GM12872 (cell line): ENCODE results near the gene LRRFIP1.

Experiments used
- TF ChIP-seq, protein P1 (sequence below): IDR thresholded peaks from 3 replicates; pipeline ENCODE4 v1.5.1; 2011; ENCODE audit warnings: low read depth, mild to moderate bottlenecking, low read length, moderate library complexity; ENCODE audit not compliant: insufficient read depth

LRRFIP1 gene

DNA sequence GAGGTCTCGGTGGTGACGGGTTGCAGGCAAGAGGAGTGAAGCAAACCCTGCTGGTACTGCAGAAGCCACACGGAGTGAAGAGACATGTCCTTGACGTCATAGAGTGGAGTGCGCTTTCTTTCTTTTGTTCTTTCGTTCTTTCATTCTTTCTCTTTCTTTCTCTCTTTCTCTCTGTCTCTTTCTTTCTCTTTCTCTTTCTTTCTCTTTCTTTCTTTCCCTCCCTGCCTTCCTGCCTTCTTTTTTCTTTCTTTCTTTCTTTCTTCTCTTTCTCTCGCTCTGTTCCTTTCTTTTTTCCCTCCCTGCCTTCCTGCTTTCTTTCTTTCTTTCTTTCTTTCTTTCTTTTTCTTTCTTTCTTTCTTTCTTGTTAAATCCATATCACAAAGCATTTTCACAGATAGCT, 39.2 kb downstream of the LRRFIP1 start:
- TF ChIP-seq, protein P1, sequence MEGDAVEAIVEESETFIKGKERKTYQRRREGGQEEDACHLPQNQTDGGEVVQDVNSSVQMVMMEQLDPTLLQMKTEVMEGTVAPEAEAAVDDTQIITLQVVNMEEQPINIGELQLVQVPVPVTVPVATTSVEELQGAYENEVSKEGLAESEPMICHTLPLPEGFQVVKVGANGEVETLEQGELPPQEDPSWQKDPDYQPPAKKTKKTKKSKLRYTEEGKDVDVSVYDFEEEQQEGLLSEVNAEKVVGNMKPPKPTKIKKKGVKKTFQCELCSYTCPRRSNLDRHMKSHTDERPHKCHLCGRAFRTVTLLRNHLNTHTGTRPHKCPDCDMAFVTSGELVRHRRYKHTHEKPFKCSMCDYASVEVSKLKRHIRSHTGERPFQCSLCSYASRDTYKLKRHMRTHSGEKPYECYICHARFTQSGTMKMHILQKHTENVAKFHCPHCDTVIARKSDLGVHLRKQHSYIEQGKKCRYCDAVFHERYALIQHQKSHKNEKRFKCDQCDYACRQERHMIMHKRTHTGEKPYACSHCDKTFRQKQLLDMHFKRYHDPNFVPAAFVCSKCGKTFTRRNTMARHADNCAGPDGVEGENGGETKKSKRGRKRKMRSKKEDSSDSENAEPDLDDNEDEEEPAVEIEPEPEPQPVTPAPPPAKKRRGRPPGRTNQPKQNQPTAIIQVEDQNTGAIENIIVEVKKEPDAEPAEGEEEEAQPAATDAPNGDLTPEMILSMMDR = no peak

DNA sequence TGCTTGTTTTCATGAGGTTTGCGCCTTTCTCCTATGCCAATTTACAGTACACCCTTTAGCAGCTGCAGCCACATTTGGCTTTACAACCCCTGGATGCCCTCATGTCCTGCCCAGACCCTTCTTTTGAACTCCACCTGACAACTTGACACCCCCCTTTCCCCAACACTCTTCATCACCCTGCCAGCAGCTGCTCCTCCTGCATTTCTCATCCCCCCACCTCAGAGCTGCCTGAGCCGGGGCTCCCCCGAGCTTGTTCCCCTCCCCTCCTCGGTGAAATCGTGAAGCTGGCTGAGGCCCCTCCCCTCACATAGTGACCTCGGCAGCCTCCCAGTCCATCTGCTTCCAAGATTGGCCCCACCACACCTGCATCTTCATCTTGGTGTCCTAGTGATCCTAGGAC, 40.5 kb downstream of the LRRFIP1 start:
- TF ChIP-seq, protein P1 = no peak

DNA sequence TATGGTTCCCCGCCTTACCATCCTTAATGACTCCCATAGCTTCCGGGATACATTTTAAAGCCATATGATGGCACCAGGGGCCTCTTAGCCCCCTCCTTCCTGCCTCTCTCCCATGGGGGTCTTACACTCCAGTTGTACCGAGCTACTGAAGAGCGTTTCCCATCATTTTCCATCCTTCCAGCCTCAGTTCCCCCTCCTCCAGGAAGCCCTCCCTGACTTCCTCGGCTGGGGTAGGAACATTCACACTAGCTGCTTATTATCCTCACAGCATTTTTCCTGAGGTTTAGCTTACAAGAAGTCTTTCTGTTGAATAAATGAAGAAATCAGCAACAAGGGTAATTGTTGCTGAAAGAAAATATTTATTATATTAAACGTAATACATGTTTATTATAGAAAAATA, 41.1 kb downstream of the LRRFIP1 start:
- TF ChIP-seq, protein P1 = no peak

DNA sequence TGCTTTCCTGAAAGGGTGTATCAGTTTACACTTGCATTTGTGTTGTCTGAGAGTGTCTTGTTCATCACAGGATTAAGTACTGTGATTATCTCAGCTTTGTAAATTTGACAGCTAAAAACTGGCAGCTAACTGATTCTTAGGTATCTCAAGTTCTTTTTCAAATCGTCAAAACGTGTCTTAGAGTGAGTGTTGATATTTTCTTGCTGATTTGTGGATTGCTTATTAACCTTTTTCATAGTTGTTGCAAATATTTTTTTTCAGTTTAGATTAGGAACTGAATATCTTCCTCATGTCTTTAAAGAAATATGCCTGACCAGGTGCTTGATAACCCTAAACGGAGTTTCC, 41.9 kb downstream of the LRRFIP1 start:
- TF ChIP-seq, protein P1 = no peak

DNA sequence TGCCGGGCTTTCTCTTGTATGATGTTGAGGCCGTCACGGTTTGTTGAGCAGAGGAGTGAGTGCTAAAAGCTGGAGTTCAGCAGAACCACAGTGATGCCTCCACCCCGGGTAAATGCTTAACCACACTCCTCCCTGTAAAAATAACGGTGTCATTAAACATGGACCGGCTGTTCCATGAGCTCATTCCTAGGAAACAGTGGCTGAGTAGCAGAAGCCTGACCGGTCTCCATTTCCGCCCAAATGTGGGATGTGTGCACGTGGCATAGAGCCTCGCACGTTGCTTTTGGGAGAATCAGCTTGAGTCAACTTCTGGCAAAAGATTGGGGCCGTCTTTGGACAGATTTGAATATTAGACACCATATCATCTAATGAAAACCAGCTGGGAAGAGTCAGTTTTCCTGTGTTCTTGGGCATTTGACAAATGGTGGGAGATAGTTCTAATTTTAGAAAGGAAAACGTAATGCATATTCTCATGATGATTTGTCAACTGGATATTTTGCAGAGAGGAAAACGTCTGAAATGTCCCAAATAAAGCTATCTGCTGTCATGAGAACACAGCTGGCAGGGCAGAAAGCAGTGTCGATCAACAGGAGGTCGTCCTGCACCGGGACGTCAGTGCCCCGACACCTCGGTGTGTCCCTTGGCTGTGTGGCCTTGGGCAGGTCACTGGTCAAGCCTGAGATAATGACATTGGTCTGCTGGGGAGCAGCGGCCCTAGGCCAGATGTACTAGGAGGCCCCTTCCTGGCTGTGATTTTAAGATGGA, 42.4 kb downstream of the LRRFIP1 start:
- TF ChIP-seq, protein P1 = no peak

DNA sequence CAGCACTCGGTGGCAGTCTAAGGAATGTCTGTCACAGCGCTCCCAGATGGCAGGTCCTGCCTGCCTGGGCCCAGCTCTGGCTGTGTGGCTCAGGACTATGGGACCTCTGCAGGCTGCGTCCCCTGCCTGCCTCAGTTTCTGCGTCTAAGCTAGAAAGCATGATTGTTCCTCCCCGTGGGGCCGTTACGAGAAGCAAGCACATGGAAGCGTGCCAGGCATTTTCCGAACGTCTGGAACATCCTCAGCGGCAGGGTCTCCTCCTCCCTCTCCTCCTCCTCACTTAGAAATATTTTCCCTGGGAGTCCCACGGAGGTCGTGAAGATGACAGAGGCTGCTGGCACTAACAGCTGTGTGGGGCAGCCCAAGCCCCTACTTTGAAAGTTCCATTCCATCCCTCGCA, 43.3 kb downstream of the LRRFIP1 start:
- TF ChIP-seq, protein P1 = no peak

DNA sequence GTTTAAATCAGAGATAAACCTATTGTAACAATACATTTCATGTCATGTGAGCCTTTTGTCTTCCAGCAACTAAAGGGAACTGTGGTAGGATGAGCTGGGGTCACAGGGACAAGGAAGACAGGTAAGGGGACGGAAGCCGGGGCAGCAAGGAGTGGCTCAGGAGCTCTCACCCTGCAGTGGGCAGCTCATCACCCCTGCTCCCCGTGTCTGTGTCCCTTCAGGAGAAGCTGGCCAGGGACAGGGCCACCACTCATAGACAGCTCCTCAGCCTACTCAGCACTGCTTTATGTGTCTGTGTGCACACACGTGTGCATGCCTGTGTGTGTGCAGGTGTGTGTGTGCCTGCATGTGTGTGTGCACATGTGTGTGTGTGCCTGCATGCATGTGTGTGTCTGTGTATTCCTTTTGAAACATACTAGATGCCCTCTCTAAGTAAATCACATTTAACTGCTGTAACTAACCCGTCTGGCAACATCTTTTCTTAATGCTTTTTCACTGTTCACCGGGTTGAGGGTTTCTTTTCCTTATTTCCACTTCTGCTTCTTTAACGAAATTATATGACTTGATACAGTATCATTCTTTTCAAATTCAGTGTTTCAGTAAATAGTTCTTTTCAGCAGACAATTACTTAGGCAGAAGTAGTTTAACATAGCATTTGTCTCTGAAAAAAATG, 44.2 kb downstream of the LRRFIP1 start:
- TF ChIP-seq, protein P1 = no peak
